ENCODE measurements around the gene SFT2D3. TPM values are rescaled to one million over a fixed set of nuclear protein-coding genes. Genes with fewer than 3 reads are reported as not detected.

Gene SFT2D3, protein sequence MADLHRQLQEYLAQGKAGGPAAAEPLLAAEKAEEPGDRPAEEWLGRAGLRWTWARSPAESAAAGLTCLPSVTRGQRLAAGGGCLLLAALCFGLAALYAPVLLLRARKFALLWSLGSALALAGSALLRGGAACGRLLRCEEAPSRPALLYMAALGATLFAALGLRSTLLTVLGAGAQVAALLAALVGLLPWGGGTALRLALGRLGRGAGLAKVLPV
- total RNA-seq = 1 to 10 TPM; 3.9 to 4.4 TPM

- Mint-ChIP-seq H3K36me3 (peaks cover 32% of the 10 kb centered on the region), H3K4me3 (peak within 1 kb of the TSS; percentile 92), H3K27ac (peak within 1 kb of the TSS; percentile 95), H3K9me3 (no peaks in the 10 kb centered on the region), H3K27me3 (no peaks in the 10 kb centered on the region), H3K4me1 (peaks cover 32% of the 10 kb centered on the region)
- DNase-seq = peak; percentile 92
These were observed at the start of gene SFT2D3 for GRCh38 chr2:127701193-127701650. TSS of gene SFT2D3 (plus strand) at chr2:127701497. CDS start at chr2:127701529, 32 bp downstream.

GRCh38 chr2:127651971-127652550 is 49.2 kb upstream of the SFT2D3 start:
- H3K4me1 Mint-ChIP-seq = peaks cover 11% of the 10 kb centered on the region
- H3K4me3 Mint-ChIP-seq = no peak overlapping the region

GRCh38 chr2:127652786-127653357 is 48.4 kb upstream of the SFT2D3 start:
- Mint-ChIP-seq H3K36me3 (no peaks in the 10 kb centered on the region), H3K4me3 (no peak overlapping the region), H3K4me1 (peaks cover 7% of the 10 kb centered on the region), H3K9me3 (no peaks in the 10 kb centered on the region), H3K27ac (no peak overlapping the region), H3K27me3 (no peaks in the 10 kb centered on the region)
- no peak for DNase-seq

More at GRCh38 chr2:127651971-127652550, 49.2 kb upstream of the SFT2D3 start:
- Mint-ChIP-seq H3K27ac (no peak overlapping the region), H3K9me3 (no peaks in the 10 kb centered on the region), H3K27me3 (no peaks in the 10 kb centered on the region), H3K36me3 (no peaks in the 10 kb centered on the region)
- no peak for DNase-seq

DNA sequence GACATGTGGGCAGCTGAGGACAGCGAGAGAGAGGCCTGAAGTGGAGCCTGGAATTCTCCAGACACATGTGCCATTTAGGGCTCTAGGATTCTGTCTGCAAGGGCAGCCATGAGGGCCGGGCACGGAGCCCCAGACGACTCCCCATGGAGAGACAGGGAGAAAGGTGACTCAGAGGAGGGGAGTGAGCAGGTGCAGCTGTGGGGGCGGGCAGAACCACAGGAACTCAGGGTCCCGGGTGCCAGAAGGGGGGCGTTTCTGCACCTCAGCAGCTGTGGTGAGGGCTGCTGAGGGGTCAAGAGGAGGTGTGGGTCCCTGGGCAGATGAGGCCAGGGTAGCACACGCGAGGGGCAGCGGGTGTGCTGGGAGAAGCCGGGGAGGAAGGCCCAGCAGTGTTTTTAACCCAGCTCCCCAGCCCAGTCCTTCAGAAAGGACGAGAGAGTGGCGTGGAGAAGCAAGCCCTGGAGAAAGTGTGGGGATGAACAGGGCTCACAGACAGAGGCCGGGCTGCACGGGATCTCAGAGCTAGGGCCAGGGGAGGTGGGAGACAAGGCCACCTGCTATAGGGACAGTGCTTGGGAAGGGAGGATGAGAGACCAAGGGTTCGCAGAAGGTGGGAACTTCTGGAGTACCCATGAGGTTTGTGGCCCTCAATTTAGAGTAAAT is 47.7 kb upstream of the SFT2D3 start:
- Mint-ChIP-seq H3K9me3 (no peaks in the 10 kb centered on the region), H3K4me3 (no peak overlapping the region), H3K27me3 (no peaks in the 10 kb centered on the region), H3K4me1 (peaks cover 5% of the 10 kb centered on the region), H3K27ac (peak overlapping the region; percentile 14), H3K36me3 (no peaks in the 10 kb centered on the region)
- DNase-seq = no peak

- no peak for DNase-seq
- no peaks in the 10 kb centered on the region for H3K36me3 Mint-ChIP-seq
- H3K4me1 Mint-ChIP-seq = peaks cover 5% of the 10 kb centered on the region
- no peaks in the 10 kb centered on the region for H3K27me3 Mint-ChIP-seq
- no peak overlapping the region for H3K4me3 Mint-ChIP-seq
- no peaks in the 10 kb centered on the region for H3K9me3 Mint-ChIP-seq
- no peak overlapping the region for H3K27ac Mint-ChIP-seq
These were observed 47.0 kb upstream of the SFT2D3 start for GRCh38 chr2:127654084-127654837.

DNA sequence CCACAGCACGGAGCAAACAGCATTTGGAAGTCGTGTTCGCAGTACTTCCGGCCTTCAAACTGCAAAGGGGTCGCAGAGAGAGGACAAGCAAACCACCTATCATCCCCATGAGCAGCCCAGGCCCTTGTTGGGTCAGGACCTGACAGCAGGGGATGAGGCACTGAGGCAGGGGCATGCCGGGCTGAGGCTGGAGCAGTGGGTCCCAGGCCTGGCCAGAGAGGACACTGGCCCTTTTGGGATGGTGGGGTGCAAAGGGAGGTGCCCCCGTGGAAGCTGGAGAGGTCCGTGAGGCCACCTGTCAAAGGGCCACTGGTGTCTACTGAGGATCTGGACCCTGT is 46.5 kb upstream of the SFT2D3 start:
- DNase-seq = no peak
- no peaks in the 10 kb centered on the region for H3K36me3 Mint-ChIP-seq
- no peak overlapping the region for H3K4me3 Mint-ChIP-seq
- H3K27ac Mint-ChIP-seq = no peak overlapping the region
- H3K9me3 Mint-ChIP-seq = no peaks in the 10 kb centered on the region
- peaks cover 1% of the 10 kb centered on the region for H3K27me3 Mint-ChIP-seq
- H3K4me1 Mint-ChIP-seq = peaks cover 1% of the 10 kb centered on the region

GRCh38 chr2:127655209-127656073 is 45.9 kb upstream of the SFT2D3 start:
- Mint-ChIP-seq H3K4me1 (no peaks in the 10 kb centered on the region), H3K27ac (no peak overlapping the region), H3K4me3 (no peak overlapping the region), H3K9me3 (no peaks in the 10 kb centered on the region), H3K36me3 (no peaks in the 10 kb centered on the region), H3K27me3 (peaks cover 6% of the 10 kb centered on the region)
- DNase-seq = no peak

GRCh38 chr2:127656569-127657231 is 44.6 kb upstream of the SFT2D3 start:
- Mint-ChIP-seq H3K4me1 (no peaks in the 10 kb centered on the region), H3K27ac (no peak overlapping the region), H3K4me3 (no peak overlapping the region), H3K27me3 (peaks cover 11% of the 10 kb centered on the region), H3K9me3 (no peaks in the 10 kb centered on the region), H3K36me3 (no peaks in the 10 kb centered on the region)
- DNase-seq = no peak

DNA sequence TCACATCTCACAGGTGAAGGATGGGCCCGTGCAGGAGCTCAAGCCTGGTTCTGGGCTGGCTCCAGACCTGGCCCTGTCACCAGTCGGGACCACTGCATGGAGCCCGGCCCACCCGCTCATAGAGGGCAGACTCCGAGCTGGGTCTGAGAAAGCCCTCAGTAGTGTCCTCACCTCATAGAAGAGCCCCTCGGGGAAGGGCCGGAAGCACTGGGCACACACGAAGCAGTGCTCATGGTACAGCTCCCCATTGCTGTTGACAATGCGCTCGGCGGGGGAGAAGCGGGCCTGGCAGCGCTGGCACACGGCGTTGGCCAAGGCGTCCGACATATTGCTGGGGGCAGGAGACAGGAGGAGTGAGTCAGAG is 44.1 kb upstream of the SFT2D3 start:
- Mint-ChIP-seq H3K27ac (no peak overlapping the region), H3K27me3 (peaks cover 14% of the 10 kb centered on the region), H3K4me1 (no peaks in the 10 kb centered on the region), H3K9me3 (no peaks in the 10 kb centered on the region), H3K36me3 (no peaks in the 10 kb centered on the region), H3K4me3 (no peak overlapping the region)
- DNase-seq = no peak

DNA sequence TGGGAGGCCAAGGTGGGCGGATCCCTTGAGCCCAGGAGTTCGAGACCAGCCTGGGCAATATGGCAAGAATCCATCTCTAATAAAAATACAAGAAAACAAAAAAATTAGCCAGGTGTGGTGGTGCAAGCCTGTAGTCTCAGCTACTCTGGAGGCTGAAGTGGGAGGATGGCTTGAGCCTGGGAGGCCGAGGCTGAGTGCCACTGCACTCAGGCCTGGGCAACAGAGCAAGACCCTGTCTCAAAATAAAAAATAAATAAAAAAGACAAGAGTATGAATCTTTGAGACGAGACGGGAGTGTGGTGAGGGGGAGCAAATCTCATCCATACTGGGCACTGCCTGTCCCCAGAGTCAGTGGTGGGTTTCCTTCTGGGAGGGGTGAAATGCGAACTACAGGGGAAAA is 43.2 kb upstream of the SFT2D3 start:
- no peaks in the 10 kb centered on the region for H3K9me3 Mint-ChIP-seq
- H3K27me3 Mint-ChIP-seq = peaks cover 21% of the 10 kb centered on the region
- H3K27ac Mint-ChIP-seq = no peak overlapping the region
- no peaks in the 10 kb centered on the region for H3K36me3 Mint-ChIP-seq
- no peak overlapping the region for H3K4me3 Mint-ChIP-seq
- no peak for DNase-seq
- H3K4me1 Mint-ChIP-seq = no peaks in the 10 kb centered on the region

- no peaks in the 10 kb centered on the region for H3K36me3 Mint-ChIP-seq
- no peak for DNase-seq
These were observed 42.5 kb upstream of the SFT2D3 start for GRCh38 chr2:127658641-127659407.

DNA sequence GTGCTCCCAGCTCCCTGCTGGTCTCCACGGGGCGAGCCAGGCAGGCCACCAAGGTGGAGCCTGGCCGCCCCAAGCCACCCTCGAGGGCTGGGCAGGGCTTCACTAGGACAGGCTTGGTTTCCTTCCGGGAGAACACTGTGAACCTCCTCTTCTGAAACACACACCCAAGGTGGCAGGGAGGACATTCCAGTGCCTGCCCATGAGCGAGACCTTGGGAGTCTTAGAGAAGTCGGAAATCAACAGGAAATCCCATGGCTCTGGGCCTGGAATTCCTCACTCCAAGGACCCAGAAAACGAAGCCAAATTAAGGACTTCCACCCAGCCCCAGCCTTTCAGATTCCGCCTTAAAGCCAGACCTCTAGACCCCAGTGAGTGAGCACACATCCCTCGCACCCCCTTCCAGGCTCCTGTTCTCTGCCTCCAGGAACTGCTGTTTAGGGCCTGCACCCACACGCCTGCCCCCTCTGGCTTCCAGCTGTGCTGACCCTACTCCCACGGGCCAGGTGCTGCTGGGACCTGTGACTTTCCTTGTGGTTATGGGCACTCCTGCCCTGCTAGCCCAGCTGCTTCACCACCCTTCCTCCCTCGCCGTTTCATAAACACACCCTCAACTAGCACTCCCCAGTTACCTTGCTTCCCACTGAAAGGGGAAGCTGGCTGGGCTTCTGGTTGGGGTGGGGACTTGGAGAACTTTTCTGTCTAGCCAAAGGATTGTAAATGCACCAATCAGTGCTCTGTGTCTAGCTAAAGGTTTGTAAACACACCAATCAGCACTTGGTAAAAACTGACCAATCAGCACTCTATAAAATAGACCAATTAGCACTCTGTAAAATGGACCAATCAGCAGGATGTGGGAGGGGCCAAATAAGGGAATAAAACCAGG is 41.6 kb upstream of the SFT2D3 start:
- DNase-seq = no peak
- no peaks in the 10 kb centered on the region for H3K36me3 Mint-ChIP-seq
- no peak overlapping the region for H3K4me3 Mint-ChIP-seq
- peaks cover 32% of the 10 kb centered on the region for H3K27me3 Mint-ChIP-seq
- H3K4me1 Mint-ChIP-seq = peaks cover 3% of the 10 kb centered on the region
- H3K27ac Mint-ChIP-seq = no peak overlapping the region
- no peaks in the 10 kb centered on the region for H3K9me3 Mint-ChIP-seq

More at GRCh38 chr2:127658641-127659407, 42.5 kb upstream of the SFT2D3 start:
- peaks cover 28% of the 10 kb centered on the region for H3K27me3 Mint-ChIP-seq
- peaks cover 3% of the 10 kb centered on the region for H3K4me1 Mint-ChIP-seq
- no peak overlapping the region for H3K4me3 Mint-ChIP-seq
- H3K27ac Mint-ChIP-seq = no peak overlapping the region
- no peaks in the 10 kb centered on the region for H3K9me3 Mint-ChIP-seq

DNA sequence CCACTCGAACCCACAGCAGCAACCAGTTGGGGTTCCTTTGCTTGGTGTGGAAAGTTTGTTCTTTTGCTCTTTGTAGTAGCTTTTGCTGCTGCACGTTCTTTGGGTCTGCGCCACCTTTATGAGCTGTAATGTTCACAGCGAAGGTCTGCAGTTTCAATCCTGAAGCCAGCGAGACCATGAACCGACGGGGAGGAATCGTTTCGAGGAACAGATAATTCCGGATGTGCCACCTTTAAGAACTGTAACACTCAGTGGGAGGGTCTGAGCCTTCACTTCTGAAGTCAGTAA is 41.1 kb upstream of the SFT2D3 start:
- Mint-ChIP-seq H3K4me3 (no peak overlapping the region), H3K4me1 (peaks cover 3% of the 10 kb centered on the region), H3K36me3 (no peaks in the 10 kb centered on the region), H3K27me3 (peaks cover 38% of the 10 kb centered on the region), H3K9me3 (no peaks in the 10 kb centered on the region), H3K27ac (no peak overlapping the region)
- no peak for DNase-seq

Measured in activated naive CD8-positive, alpha-beta T cell treated with anti-CD3 and anti-CD28 coated beads for 36 hours (primary cell).